K562 (cell line): Measurements from ENCODE around the gene CCDC78. TPM values are rescaled to one million over a fixed set of nuclear protein-coding genes. Genes with fewer than 3 reads are reported as not detected.

Experiments used
- ATF2 ChIP-seq: sonication (generic); formaldehyde crosslinking; IDR thresholded peaks from 2 replicates; pipeline ENCODE4 v1.8.1; 2022; ENCODE audit warnings: missing genetic modification reagents
- ETS1 ChIP-seq: conservative IDR thresholded peaks from 2 replicates; pipeline ENCODE4 v1.6.1; 2011; ENCODE audit warnings: low read depth, mild to moderate bottlenecking, low read length; ENCODE audit not compliant: control insufficient read depth
- ETV1 ChIP-seq: fragments of 450-650 bp; conservative IDR thresholded peaks from 2 replicates; pipeline ENCODE4 v1.6.1; 2016; ENCODE audit warnings: missing genetic modification characterization, control low read depth, low read depth, missing compliant biosample characterization
- HDAC1 ChIP-seq, 2 experiments: fragments of 450-650 bp; IDR thresholded peaks; 2 replicates each; pipeline ENCODE4 v1.6.1; 2016 to 2017; ENCODE audit warnings: inconsistent platforms in 1 of 2, mild to moderate bottlenecking in 1 of 2, moderate library complexity in 1 of 2
- MBD2 ChIP-seq: sonication (generic); IDR thresholded peaks from 2 replicates; pipeline ENCODE4 v1.6.1; 2016; ENCODE audit warnings: low read depth, borderline replicate concordance
- NBN ChIP-seq: fragments of 450-650 bp; IDR thresholded peaks from 2 replicates; pipeline ENCODE4 v1.6.1; 2016; ENCODE audit warnings: low read depth, mild to moderate bottlenecking
- TEAD4 ChIP-seq, 2 experiments: sonication (generic) in 1 of 2; formaldehyde crosslinking in 1 of 2; IDR thresholded peaks; 2 replicates each; pipeline versions ENCODE4 v1.6.1 to v1.8.0; 2012 to 2022; ENCODE audit warnings: borderline replicate concordance in 1 of 2, inconsistent platforms in 1 of 2, low read length in 1 of 2, mild to moderate bottlenecking in 1 of 2, missing genetic modification reagents in 1 of 2
- ZBTB40 ChIP-seq, 2 experiments: fragments of 450-650 bp in 1 of 2; sonication (generic) in 1 of 2; formaldehyde crosslinking in 1 of 2; IDR thresholded peaks; 2 replicates each; pipeline versions ENCODE4 v1.7.1 to v1.9.0; 2016 to 2022; ENCODE audit warnings: inconsistent platforms in 1 of 2, mild to moderate bottlenecking in 1 of 2, missing genetic modification reagents in 1 of 2
- ZNF778 ChIP-seq: fragments of 450-650 bp; formaldehyde crosslinking; IDR thresholded peaks from 2 replicates; pipeline ENCODE4 v1.4.0; 2020; ENCODE audit warnings: mild to moderate bottlenecking, moderate library complexity
- polyA plus RNA-seq, 8 experiments: library from polyadenylated mRNA; depleted of rRNA in 4 of 8; stranded (reverse) in 5 of 8; unstranded in 3 of 8; fragments of >200 nt; fragmentation: Nextera tagmentation in 2 of 8; fragmentation: Illumina TruSeq in 1 of 8; extraction: Ambion mirVana in 2 of 8; extraction: Trizol in 1 of 8; gene quantifications; 2 replicates each; pipeline versions ENCODE4 v1.2.1 to v1.2.3, GENCODE V29; 2011 to 2014; ENCODE audit warnings: inconsistent platforms in 1 of 8, missing spikeins in 1 of 8
- total RNA-seq, 7 experiments: library from RNA; depleted of rRNA in 6 of 7; stranded (reverse); fragments of >200 nt in 6 of 7; fragmentation: Illumina TruSeq in 2 of 7; extraction: Trizol in 2 of 7; gene quantifications; 2 replicates each; pipeline versions ENCODE4 v1.2.1 to v1.2.3, GENCODE V29; 2011 to 2021; ENCODE audit warnings: low replicate concordance in 1 of 7

CCDC78 gene
- total and polyA plus RNA-seq, 9 of the 15 experiments (the other 6 are each of a cell fraction or from before 2014, with no cell fraction given): 0.24 to 17.7 (median 2.9) TPM

- TF ChIP-seq ZBTB40 (IDR thresholded peaks at IDR 0.05): peak; percentile 97
- no peak for TF ChIP-seq ZBTB40 (CRISPR knock-in tag; IDR thresholded peaks at IDR 0.05)
- TF ChIP-seq NBN: no peak
- TF ChIP-seq ETS1: peak; percentile 61
- TF ChIP-seq TEAD4 (IDR thresholded peaks at IDR 0.05; ENCODE audit: low read length): 0 out of 2 replicates have a peak, but pooled peaks have one; percentile 26
- TF ChIP-seq TEAD4 (CRISPR knock-in tag; IDR thresholded peaks at IDR 0.05; ENCODE audit: borderline replicate concordance): no peak
- peak; percentile 55; the same call in 1 of the 2 replicates for TF ChIP-seq MBD2
- no peak for TF ChIP-seq ZNF778 (CRISPR knock-in tag)
- TF ChIP-seq HDAC1 (IDR thresholded peaks at IDR 0.05): 0 out of 4 replicates have a peak, but pooled peaks of 1 of the 2 experiments have one; percentile 20
- 0 out of 2 replicates have a peak, but pooled peaks have one; percentile 4 for TF ChIP-seq ATF2
- peak; percentile 82 for TF ChIP-seq ETV1 (tag)
Measured at GRCh38 chr16:684071-684794, 42.0 kb downstream of the CCDC78 start, which contains the start of gene JMJD8 (continued).
